ENCODE results near the gene LHFPL4. TPM values are rescaled to one million over a fixed set of nuclear protein-coding genes. Genes with fewer than 3 reads are reported as not detected.
"Not testable (repeated sequence)": the region's sequence is repeated elsewhere in the genome, so short reads cannot be mapped to it uniquely, and the experiment has no call there.

Gene LHFPL4
- polyA plus RNA-seq, 1 experiment, result not detected

DNA sequence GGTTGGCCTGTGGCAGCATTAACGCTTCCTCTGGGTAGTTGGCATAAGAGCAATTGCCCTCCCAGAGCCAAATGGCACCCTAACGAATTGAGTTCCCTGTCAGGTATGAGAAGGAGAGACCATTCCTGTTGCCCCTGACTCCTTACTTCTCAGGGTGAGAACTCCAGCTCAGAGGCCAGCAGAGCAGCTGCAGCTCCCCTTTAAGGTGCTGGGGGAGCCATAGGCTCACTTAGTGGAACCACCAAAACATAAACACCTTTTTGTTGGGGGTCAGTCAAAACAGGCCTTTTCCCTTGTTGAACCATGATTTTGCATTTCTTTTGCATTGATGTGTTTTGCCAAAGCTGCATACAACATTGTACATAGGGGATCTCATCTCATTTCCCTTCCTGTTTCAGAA is 28.1 kb upstream of the LHFPL4 start:
- Histone ChIP-seq H3K36me3 (ENCODE audit: control insufficient read depth, insufficient read depth, low read length) (no peaks in the 10 kb centered on the region), H3K27me3 (ENCODE audit: control insufficient read depth, insufficient read depth, low read length) (no peaks in the 10 kb centered on the region), H3K4me3 (ENCODE audit: low read depth, low read length) (no peak overlapping the region)
- CTCF ChIA-PET, result no interaction called here
- POLR2A ChIA-PET, result no interaction called here
- no peak for DNase-seq (ENCODE audit: low read depth)
- TF ChIP-seq, protein P1, sequence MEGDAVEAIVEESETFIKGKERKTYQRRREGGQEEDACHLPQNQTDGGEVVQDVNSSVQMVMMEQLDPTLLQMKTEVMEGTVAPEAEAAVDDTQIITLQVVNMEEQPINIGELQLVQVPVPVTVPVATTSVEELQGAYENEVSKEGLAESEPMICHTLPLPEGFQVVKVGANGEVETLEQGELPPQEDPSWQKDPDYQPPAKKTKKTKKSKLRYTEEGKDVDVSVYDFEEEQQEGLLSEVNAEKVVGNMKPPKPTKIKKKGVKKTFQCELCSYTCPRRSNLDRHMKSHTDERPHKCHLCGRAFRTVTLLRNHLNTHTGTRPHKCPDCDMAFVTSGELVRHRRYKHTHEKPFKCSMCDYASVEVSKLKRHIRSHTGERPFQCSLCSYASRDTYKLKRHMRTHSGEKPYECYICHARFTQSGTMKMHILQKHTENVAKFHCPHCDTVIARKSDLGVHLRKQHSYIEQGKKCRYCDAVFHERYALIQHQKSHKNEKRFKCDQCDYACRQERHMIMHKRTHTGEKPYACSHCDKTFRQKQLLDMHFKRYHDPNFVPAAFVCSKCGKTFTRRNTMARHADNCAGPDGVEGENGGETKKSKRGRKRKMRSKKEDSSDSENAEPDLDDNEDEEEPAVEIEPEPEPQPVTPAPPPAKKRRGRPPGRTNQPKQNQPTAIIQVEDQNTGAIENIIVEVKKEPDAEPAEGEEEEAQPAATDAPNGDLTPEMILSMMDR (IDR thresholded peaks at IDR 0.05; ENCODE audit: insufficient read depth, low read depth, low read length), result no peak

DNA sequence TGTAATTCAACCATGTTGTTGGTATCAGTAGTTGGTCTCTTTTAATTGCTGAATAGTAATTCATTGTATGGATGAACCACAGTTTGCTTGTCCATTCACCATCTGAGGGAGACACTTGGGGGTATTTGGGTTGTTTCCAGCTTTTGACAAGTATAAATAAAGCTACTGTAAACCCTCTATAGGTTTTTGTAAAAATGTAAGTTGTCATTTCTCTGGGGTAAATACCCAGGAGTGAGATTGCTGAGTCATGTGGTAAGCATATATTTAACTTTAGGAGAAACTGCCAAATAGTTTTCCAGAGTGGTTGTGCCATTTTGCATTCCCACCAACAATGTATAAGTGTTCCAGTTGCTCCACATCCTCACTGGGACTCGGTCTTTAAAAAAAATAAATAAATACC is 15.4 kb upstream of the LHFPL4 start:
- ChIA-PET CTCF (no interaction called here), POLR2A (no interaction called here)
- DNase-seq (ENCODE audit: low read depth), result no peak
- TF ChIP-seq, protein P1 (IDR thresholded peaks at IDR 0.05; ENCODE audit: insufficient read depth, low read depth, low read length), result no peak
- Histone ChIP-seq H3K4me3 (ENCODE audit: low read depth, low read length) (no peak overlapping the region), H3K27me3 (ENCODE audit: control insufficient read depth, insufficient read depth, low read length) (no peaks in the 10 kb centered on the region), H3K36me3 (ENCODE audit: control insufficient read depth, insufficient read depth, low read length) (no peaks in the 10 kb centered on the region)

DNA sequence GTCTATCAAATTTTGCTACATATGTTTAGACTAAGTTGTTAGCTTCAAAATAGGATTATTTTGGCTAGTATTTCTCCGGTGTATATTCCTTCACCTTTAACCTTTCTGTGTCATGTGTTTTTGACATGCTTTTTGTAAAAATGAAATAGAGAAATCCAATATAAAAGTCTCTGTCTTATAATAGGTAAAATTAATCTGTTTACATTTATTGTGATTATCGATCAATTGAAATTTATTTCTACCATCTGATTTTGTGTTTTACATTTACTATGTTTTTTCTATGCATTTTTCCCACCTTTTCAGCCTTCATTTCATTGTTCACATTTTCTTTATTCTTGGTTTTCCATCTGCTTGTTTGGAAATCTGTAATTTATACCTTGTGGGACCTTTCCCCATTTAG is 11.7 kb upstream of the LHFPL4 start:
- no peak for DNase-seq (ENCODE audit: low read depth)
- Histone ChIP-seq H3K27me3 (ENCODE audit: control insufficient read depth, insufficient read depth, low read length) (no peaks in the 10 kb centered on the region), H3K36me3 (ENCODE audit: control insufficient read depth, insufficient read depth, low read length) (no peaks in the 10 kb centered on the region), H3K4me3 (ENCODE audit: low read depth, low read length) (no peak overlapping the region)
- CTCF ChIA-PET, result no interaction called here
- TF ChIP-seq, protein P1 (IDR thresholded peaks at IDR 0.05; ENCODE audit: insufficient read depth, low read depth, low read length), result no peak
- POLR2A ChIA-PET, result no interaction called here

DNA sequence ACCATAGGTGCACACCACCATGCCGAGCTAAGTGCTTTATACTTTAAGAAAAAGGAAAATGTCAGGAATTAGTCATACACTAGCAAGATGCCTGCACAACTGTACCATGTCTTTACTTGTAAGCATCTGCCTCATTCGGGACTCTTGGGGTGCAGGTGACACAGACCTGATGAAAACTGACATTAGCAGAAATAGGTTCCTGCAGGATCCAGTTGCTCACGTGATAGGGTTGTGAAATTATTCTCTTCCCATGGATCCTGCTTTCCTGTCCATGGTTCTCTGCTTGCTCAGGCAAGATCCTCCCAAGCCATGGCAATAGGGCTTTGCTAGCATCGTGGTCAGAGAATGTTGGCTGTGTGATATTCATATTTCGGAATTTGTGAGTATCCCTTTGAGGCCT is 10.2 kb upstream of the LHFPL4 start:
- TF ChIP-seq, protein P1 (IDR thresholded peaks at IDR 0.05; ENCODE audit: insufficient read depth, low read depth, low read length), result no peak
- CTCF ChIA-PET, result no interaction called here
- DNase-seq (ENCODE audit: low read depth), result no peak
- no peaks in the 10 kb centered on the region for H3K27me3 ChIP-seq (ENCODE audit: control insufficient read depth, insufficient read depth, low read length)
- POLR2A ChIA-PET, result no interaction called here
- H3K4me3 ChIP-seq (ENCODE audit: low read depth, low read length), result no peak overlapping the region
- no peaks in the 10 kb centered on the region for H3K36me3 ChIP-seq (ENCODE audit: control insufficient read depth, insufficient read depth, low read length)

DNA sequence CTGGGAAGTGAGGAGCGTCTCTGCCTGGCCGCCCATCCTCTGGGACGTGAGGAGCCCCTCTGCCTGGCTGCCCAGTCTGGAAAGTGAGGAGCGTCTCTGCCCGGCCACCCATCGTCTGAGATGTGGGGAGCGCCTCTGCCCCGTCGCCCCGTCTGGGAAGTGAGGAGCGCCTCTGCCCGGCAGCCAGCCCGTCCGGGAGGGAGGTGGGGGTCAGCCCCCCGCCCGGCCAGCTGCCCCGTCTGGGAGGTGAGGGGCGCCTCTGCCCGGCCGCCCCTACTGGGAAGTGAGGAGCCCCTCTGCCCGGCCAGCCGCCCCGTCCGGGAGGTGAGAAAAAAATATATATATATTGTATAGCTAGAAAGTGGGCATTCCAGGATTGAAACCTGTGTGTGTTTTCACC is 6.4 kb upstream of the LHFPL4 start:
- H3K36me3 ChIP-seq (ENCODE audit: control insufficient read depth, insufficient read depth, low read length); DNase-seq (ENCODE audit: low read depth); CTCF ChIA-PET; H3K27me3 ChIP-seq (ENCODE audit: control insufficient read depth, insufficient read depth, low read length); POLR2A ChIA-PET; H3K4me3 ChIP-seq (ENCODE audit: low read depth, low read length): not testable (repeated sequence)

DNA sequence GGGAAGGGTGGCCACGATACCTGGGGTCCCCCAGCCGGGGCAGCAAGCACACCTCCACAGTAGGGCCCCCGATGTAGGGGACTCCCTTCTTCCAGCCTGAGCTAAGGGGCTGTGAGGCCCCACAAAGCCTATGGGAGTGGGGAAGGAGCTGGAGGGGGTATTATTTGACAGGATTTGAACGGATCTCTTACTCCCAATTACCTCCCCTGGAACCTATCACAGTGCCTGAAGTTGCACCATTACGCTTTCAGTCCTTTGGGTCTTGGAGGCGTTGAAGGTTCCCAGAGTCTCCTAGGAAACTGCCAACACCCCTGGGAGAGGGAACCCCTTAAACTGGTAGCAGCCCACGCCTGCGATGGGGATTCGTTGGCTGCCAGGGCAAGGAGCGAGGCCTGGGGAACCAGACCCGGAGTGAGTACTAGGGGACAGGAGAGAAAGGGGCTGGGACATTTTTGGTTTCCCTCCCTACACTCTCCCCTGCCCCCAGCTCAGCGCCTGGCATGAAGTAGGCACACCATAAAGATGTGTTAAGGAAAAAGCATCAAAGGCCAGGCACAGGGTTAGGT is 409 bp upstream of the LHFPL4 start:
- Histone ChIP-seq H3K36me3 (ENCODE audit: control insufficient read depth, insufficient read depth, low read length) (no peaks in the 10 kb centered on the region), H3K27me3 (ENCODE audit: control insufficient read depth, insufficient read depth, low read length) (peaks cover 6% of the 10 kb centered on the region; the same call in 1 of the 2 replicates), H3K4me3 (ENCODE audit: low read depth, low read length) (no peak overlapping the region)
- no peak for DNase-seq (ENCODE audit: low read depth)
- ChIA-PET CTCF (no interaction called here), POLR2A (no interaction called here)
- TF ChIP-seq, protein P1 (IDR thresholded peaks at IDR 0.05; ENCODE audit: insufficient read depth, low read depth, low read length), result no peak

All from BJ (cell line).